Left lobe of liver (tissue), 2 donors: ENCODE measurements around the gene ZDHHC14. TPM values are rescaled to one million over a fixed set of nuclear protein-coding genes. Genes with fewer than 3 reads are reported as not detected.

Source experiments
- ATAC-seq: fragments of 200-7000 bp; cut with Tn5 transposase; one replicate; pipeline ENCODE4 v1.9.1; 2020; ENCODE audit warnings: mild to moderate bottlenecking, moderate library complexity
- DNase-seq: peaks from one replicate; pipeline ENCODE4 v3.0.0-alpha.2; 2020; ENCODE audit warnings: low spot score
- total RNA-seq: library from RNA; stranded (reverse); gene quantifications from one replicate; pipeline ENCODE4 v1.2.1, GENCODE V29; 2021
- donor health status: DM: no; HTN: no; CAD: no; lungs with moderate emphysema.
- donor health status: DM: no; HTN: yes; CAD: no.

Gene ZDHHC14
- total RNA-seq, 1 donor from 2014 or later = 13.7 TPM

GRCh38 chr6:157528931-157529653 is 148.1 kb downstream of the ZDHHC14 start:
- DNase-seq (no peak), ATAC-seq (no peak)

GRCh38 chr6:157529654-157530039 is 148.7 kb downstream of the ZDHHC14 start:
- ATAC-seq (no peak), DNase-seq (no peak)

- ATAC-seq (no peak), DNase-seq (no peak)
These were observed 149.1 kb downstream of the ZDHHC14 start for GRCh38 chr6:157530126-157530525.

GRCh38 chr6:157530724-157531168 is 149.8 kb downstream of the ZDHHC14 start:
- no peak for DNase-seq
- ATAC-seq = no peak

- DNase-seq = peak; percentile 95
- ATAC-seq = peak; percentile 86
These were observed 150.4 kb downstream of the ZDHHC14 start for GRCh38 chr6:157531169-157531985.

GRCh38 chr6:157531986-157532365 is 151.0 kb downstream of the ZDHHC14 start:
- ATAC-seq (peak; percentile 31), DNase-seq (no peak)

GRCh38 chr6:157533048-157533871 is 152.3 kb downstream of the ZDHHC14 start:
- no peak for DNase-seq
- ATAC-seq = no peak

GRCh38 chr6:157534134-157534871 is 153.3 kb downstream of the ZDHHC14 start:
- DNase-seq = no peak
- ATAC-seq = no peak

- ATAC-seq (no peak), DNase-seq (no peak)
These were observed 154.0 kb downstream of the ZDHHC14 start for GRCh38 chr6:157534977-157535339.

- DNase-seq (no peak), ATAC-seq (no peak)
These were observed 154.6 kb downstream of the ZDHHC14 start for GRCh38 chr6:157535340-157536222.

GRCh38 chr6:157536223-157536545 is 155.2 kb downstream of the ZDHHC14 start:
- ATAC-seq = no peak
- DNase-seq = no peak

- ATAC-seq = no peak
These were observed 156.6 kb downstream of the ZDHHC14 start for GRCh38 chr6:157537556-157537955.

GRCh38 chr6:157538168-157538567 is 157.2 kb downstream of the ZDHHC14 start:
- ATAC-seq (no peak), DNase-seq (no peak)

More at GRCh38 chr6:157537556-157537955, 156.6 kb downstream of the ZDHHC14 start:
- no peak for DNase-seq

GRCh38 chr6:157538698-157539097 is 157.7 kb downstream of the ZDHHC14 start:
- DNase-seq = no peak
- no peak for ATAC-seq

- ATAC-seq = peak; percentile 29
- DNase-seq = no peak
These were observed 158.4 kb downstream of the ZDHHC14 start for GRCh38 chr6:157539421-157539822.

GRCh38 chr6:157539900-157540752 is 159.1 kb downstream of the ZDHHC14 start:
- ATAC-seq (peak; percentile 91), DNase-seq (peak; percentile 80)

- no peak for DNase-seq
- ATAC-seq = no peak
These were observed 160.8 kb downstream of the ZDHHC14 start for GRCh38 chr6:157541618-157542413.
